ENCODE data around the gene BCAS3.

BCAS3 gene

DNA sequence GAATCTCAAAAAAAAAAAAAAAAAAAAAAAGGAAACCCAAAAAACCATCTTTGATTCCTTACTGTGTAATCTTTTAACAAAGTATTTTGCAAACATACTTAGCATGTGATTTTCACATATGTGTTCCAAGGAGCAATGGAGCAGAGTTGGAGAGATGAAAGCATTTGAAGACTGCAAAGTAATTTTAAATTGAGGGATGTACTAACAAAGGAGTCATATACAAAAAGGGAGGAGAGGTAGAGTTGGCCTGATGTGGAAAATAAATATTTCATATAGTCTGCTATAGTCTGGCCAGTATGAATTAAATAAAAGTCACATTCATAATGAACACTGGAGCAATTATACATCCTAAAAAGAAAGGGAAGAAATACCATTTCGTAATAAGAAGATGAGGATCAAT, 456.2 kb downstream of the BCAS3 start:
- no peak for TF ChIP-seq TAF1 (IDR thresholded peaks at IDR 0.05; ENCODE audit: low read depth)
- no peak for TF ChIP-seq CEBPB (IDR thresholded peaks at IDR 0.05)
- TF ChIP-seq TEAD4 (IDR thresholded peaks at IDR 0.05): no peak
- TF ChIP-seq, protein P1, sequence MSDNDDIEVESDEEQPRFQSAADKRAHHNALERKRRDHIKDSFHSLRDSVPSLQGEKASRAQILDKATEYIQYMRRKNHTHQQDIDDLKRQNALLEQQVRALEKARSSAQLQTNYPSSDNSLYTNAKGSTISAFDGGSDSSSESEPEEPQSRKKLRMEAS (IDR thresholded peaks at IDR 0.05): no peak
- TF ChIP-seq YY1 (IDR thresholded peaks at IDR 0.05; ENCODE audit: low read depth): no peak
- TF ChIP-seq EP300 (IDR thresholded peaks at IDR 0.05; ENCODE audit: borderline replicate concordance): no peak
- TF ChIP-seq CREB1 (IDR thresholded peaks at IDR 0.05; ENCODE audit: low read depth): no peak
- TF ChIP-seq TCF12 (IDR thresholded peaks at IDR 0.05; ENCODE audit: low read depth): no peak
- TF ChIP-seq NFIC (IDR thresholded peaks at IDR 0.05): no peak
- no peak for TF ChIP-seq FOXM1 (IDR thresholded peaks at IDR 0.05; ENCODE audit: borderline replicate concordance, low read depth)
- TF ChIP-seq ZBTB7A (IDR thresholded peaks at IDR 0.05; ENCODE audit: low read depth): no peak
- TF ChIP-seq, protein P2, sequence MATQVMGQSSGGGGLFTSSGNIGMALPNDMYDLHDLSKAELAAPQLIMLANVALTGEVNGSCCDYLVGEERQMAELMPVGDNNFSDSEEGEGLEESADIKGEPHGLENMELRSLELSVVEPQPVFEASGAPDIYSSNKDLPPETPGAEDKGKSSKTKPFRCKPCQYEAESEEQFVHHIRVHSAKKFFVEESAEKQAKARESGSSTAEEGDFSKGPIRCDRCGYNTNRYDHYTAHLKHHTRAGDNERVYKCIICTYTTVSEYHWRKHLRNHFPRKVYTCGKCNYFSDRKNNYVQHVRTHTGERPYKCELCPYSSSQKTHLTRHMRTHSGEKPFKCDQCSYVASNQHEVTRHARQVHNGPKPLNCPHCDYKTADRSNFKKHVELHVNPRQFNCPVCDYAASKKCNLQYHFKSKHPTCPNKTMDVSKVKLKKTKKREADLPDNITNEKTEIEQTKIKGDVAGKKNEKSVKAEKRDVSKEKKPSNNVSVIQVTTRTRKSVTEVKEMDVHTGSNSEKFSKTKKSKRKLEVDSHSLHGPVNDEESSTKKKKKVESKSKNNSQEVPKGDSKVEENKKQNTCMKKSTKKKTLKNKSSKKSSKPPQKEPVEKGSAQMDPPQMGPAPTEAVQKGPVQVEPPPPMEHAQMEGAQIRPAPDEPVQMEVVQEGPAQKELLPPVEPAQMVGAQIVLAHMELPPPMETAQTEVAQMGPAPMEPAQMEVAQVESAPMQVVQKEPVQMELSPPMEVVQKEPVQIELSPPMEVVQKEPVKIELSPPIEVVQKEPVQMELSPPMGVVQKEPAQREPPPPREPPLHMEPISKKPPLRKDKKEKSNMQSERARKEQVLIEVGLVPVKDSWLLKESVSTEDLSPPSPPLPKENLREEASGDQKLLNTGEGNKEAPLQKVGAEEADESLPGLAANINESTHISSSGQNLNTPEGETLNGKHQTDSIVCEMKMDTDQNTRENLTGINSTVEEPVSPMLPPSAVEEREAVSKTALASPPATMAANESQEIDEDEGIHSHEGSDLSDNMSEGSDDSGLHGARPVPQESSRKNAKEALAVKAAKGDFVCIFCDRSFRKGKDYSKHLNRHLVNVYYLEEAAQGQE (IDR thresholded peaks at IDR 0.05; ENCODE audit: low read depth): no peak
- TF ChIP-seq, protein P3, sequence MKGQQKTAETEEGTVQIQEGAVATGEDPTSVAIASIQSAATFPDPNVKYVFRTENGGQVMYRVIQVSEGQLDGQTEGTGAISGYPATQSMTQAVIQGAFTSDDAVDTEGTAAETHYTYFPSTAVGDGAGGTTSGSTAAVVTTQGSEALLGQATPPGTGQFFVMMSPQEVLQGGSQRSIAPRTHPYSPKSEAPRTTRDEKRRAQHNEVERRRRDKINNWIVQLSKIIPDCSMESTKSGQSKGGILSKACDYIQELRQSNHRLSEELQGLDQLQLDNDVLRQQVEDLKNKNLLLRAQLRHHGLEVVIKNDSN (IDR thresholded peaks at IDR 0.05): no peak
- TF ChIP-seq EGR1 (IDR thresholded peaks at IDR 0.05): no peak
- no peak for TF ChIP-seq RAD21 (IDR thresholded peaks at IDR 0.05; ENCODE audit: low read depth)

DNA sequence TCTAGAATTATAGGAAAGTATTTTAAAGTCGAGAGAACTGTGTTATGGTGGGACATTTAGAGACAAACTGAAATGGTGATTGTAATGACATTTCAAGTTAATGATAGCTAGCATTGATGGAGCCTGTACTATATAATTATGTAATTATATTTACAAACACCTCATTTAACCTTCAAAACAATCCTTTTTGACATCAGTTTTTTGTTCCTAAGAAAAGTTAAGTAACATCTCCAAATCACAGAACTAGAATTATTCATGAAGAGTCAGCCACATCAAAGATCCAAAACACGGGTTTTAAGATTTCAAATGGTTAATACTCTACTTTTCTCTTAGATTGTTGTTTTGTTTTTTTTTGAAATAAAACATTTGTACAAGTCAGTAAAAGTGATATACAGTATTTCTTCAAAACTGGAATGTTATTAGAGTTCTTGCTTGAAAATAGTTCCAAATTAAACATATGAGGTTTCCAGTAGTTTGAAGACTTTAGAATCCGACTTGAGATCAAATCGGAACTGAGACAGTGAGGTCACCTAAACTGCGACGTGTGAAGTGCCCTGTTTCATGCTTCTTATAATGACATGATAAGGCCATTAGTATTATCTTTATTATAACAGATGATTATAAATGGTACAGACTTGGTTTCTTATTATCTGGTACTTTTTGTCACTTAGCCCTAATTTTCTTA, 457.0 kb downstream of the BCAS3 start:
- TF ChIP-seq TCF12 (IDR thresholded peaks at IDR 0.05; ENCODE audit: low read depth): no peak
- no peak for TF ChIP-seq CREB1 (IDR thresholded peaks at IDR 0.05; ENCODE audit: low read depth)
- TF ChIP-seq NFIC (IDR thresholded peaks at IDR 0.05): no peak
- TF ChIP-seq, protein P2 (IDR thresholded peaks at IDR 0.05; ENCODE audit: low read depth): no peak
- TF ChIP-seq TAF1 (IDR thresholded peaks at IDR 0.05; ENCODE audit: low read depth): no peak
- TF ChIP-seq FOXM1 (IDR thresholded peaks at IDR 0.05; ENCODE audit: borderline replicate concordance, low read depth): no peak
- no peak for TF ChIP-seq RAD21 (IDR thresholded peaks at IDR 0.05; ENCODE audit: low read depth)
- TF ChIP-seq, protein P1 (IDR thresholded peaks at IDR 0.05): no peak
- no peak for TF ChIP-seq CEBPB (IDR thresholded peaks at IDR 0.05)
- no peak for TF ChIP-seq EP300 (IDR thresholded peaks at IDR 0.05; ENCODE audit: borderline replicate concordance)
- no peak for TF ChIP-seq ZBTB7A (IDR thresholded peaks at IDR 0.05; ENCODE audit: low read depth)
- no peak for TF ChIP-seq EGR1 (IDR thresholded peaks at IDR 0.05)
- TF ChIP-seq, protein P3 (IDR thresholded peaks at IDR 0.05): no peak
- TF ChIP-seq TEAD4 (IDR thresholded peaks at IDR 0.05): no peak
- no peak for TF ChIP-seq YY1 (IDR thresholded peaks at IDR 0.05; ENCODE audit: low read depth)

DNA sequence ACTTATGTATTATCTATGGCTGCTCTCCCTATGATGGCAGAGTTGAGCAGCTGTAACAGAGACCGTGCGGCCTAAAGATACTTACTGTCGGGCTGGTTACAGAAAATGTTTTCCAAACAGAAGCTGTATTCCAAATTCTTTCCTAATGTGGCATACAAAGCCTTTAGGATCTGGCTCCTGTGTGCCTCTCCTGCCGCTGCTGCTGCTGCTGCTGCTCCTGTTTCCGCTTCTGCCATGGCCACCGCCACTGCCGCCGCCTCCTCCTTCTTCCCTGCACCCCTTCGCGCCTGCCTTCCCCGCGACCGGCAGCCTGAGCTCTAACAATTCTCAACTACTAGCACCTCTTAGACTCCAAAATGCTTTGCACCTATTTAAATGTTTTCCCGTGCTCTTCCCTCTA, 458.1 kb downstream of the BCAS3 start:
- TF ChIP-seq CEBPB (IDR thresholded peaks at IDR 0.05) (no peak), EP300 (IDR thresholded peaks at IDR 0.05; ENCODE audit: borderline replicate concordance) (no peak), TEAD4 (IDR thresholded peaks at IDR 0.05) (no peak), ZBTB7A (IDR thresholded peaks at IDR 0.05; ENCODE audit: low read depth) (no peak), NFIC (IDR thresholded peaks at IDR 0.05) (no peak), CREB1 (IDR thresholded peaks at IDR 0.05; ENCODE audit: low read depth) (no peak), RAD21 (IDR thresholded peaks at IDR 0.05; ENCODE audit: low read depth) (no peak), EGR1 (IDR thresholded peaks at IDR 0.05) (no peak), FOXM1 (IDR thresholded peaks at IDR 0.05; ENCODE audit: borderline replicate concordance, low read depth) (no peak), TCF12 (IDR thresholded peaks at IDR 0.05; ENCODE audit: low read depth) (no peak), YY1 (IDR thresholded peaks at IDR 0.05; ENCODE audit: low read depth) (no peak)
- TF ChIP-seq, protein P1 (IDR thresholded peaks at IDR 0.05): no peak
- TF ChIP-seq, protein P2 (IDR thresholded peaks at IDR 0.05; ENCODE audit: low read depth): no peak
- TF ChIP-seq, protein P3 (IDR thresholded peaks at IDR 0.05): no peak

Data from Ishikawa (cell line).